Subcutaneous adipose tissue (tissue), 4 donors: ENCODE measurements around the gene CPSF7. TPM values are rescaled to one million over a fixed set of nuclear protein-coding genes. Genes with fewer than 3 reads are reported as not detected.

ENCODE experiments used
- total RNA-seq, 4 donors: library from RNA; depleted of rRNA; stranded (reverse); fragments of >200 nt; gene quantifications; one replicate each; pipeline ENCODE4 v1.1.0, GENCODE V29; 2016
- TF ChIP-seq, protein P1 (sequence below): fragments of 450-650 bp; IDR thresholded peaks from one replicate; pipeline ENCODE4 v1.5.1; 2016; ENCODE audit warnings: low read depth, mild to moderate bottlenecking, control low read depth, antibody characterized with exemption, moderate library complexity

Gene CPSF7
- total RNA-seq, 4 donors from 2014 or later: 33.0 to 49.5 (median 40.5) TPM

DNA sequence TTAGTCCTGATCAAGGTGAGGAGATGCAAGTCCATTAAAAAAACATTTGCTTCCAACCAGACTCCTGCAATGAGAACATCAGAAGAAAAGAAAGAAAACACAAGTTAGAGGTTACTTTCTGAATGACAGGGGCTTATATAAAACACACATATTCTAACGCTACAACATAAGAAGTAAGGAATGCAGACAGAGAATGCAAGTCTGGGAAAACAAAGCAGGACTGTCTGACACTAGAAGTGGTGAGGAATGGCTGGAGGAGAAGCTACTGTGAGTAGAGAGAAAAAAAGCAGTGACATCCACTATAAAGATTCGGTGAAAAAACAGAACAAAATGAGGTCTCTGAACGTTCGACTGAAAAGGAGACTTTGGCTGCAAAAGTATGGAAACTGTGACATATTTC is 25.1 kb downstream of the CPSF7 start:
- TF ChIP-seq, protein P1, sequence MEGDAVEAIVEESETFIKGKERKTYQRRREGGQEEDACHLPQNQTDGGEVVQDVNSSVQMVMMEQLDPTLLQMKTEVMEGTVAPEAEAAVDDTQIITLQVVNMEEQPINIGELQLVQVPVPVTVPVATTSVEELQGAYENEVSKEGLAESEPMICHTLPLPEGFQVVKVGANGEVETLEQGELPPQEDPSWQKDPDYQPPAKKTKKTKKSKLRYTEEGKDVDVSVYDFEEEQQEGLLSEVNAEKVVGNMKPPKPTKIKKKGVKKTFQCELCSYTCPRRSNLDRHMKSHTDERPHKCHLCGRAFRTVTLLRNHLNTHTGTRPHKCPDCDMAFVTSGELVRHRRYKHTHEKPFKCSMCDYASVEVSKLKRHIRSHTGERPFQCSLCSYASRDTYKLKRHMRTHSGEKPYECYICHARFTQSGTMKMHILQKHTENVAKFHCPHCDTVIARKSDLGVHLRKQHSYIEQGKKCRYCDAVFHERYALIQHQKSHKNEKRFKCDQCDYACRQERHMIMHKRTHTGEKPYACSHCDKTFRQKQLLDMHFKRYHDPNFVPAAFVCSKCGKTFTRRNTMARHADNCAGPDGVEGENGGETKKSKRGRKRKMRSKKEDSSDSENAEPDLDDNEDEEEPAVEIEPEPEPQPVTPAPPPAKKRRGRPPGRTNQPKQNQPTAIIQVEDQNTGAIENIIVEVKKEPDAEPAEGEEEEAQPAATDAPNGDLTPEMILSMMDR: no peak

DNA sequence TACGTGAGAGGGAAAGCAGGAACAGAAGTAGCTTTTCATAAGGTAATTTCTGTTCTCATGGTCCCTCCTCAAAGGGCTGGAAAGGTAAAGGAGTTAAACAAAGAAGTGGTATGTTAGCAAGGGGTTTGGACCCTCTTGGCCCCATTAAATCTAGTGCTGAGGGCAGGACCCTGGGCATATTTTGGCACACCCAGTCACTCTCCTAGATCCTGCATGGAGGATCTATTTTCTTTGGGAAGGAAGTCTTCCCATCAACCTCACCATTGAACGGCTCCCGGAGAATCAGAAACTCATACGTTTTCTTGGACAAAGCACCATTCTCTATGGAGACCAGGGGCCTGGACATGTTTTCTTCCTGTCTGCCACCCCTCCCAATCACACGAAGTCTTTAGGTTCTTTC is 25.7 kb downstream of the CPSF7 start:
- TF ChIP-seq, protein P1: no peak

DNA sequence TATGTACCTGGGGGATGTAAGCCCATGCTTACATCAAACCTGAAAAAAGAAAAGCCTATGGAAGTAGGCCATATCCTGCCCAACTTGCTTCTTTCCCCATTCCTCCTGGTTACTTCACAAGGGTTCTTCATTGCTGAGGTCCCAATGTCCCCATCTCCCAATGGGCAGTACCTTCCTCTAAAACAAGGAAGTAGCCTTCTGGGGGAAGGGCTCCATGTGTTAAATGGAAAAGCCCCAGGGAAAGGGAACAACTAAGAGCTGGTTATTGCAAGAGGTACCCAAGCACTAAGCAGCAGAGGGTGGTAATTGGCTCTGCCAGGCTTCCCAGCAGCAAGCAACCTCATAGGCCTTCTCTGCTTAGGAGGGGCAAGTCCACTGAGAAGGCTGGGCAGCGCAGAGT is 26.1 kb downstream of the CPSF7 start:
- TF ChIP-seq, protein P1: no peak

DNA sequence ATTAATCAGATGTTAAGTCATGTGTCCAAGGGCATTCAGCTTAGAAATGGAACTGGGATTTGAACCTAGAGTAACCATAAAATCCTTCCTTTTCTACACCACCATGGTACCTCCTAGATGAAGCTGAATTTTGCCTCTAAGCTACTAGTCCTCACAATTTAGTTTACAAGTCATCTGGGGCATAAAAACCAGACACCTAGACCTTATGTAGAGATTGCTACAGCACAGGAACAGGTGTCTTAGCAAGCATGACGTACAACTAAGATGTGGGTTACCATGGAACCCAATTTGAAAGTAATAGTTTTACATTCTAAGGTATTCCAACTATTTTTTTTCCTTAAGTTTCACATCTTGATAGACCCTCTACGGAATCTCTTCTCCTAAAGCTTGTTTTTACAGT is 28.2 kb downstream of the CPSF7 start:
- TF ChIP-seq, protein P1: no peak

DNA sequence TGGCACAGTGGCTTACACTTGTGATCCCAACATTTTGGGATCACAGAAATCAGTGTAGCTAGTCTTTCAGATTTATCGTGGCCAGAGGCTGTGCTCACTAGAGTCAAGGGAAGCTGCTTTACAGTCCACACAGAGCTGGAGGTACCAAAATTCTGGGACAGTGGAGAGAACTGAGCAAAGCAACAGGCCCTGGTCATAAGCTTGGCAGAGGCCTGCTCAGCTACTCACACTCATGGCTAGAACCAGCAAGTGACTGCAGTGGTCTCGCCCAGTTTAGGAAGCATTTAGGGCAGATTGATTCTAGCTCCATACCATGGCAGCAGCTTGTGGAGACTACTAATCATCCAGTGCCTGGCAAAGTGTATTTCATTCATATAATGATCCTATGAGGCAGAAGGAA is 28.6 kb downstream of the CPSF7 start:
- TF ChIP-seq, protein P1: no peak

DNA sequence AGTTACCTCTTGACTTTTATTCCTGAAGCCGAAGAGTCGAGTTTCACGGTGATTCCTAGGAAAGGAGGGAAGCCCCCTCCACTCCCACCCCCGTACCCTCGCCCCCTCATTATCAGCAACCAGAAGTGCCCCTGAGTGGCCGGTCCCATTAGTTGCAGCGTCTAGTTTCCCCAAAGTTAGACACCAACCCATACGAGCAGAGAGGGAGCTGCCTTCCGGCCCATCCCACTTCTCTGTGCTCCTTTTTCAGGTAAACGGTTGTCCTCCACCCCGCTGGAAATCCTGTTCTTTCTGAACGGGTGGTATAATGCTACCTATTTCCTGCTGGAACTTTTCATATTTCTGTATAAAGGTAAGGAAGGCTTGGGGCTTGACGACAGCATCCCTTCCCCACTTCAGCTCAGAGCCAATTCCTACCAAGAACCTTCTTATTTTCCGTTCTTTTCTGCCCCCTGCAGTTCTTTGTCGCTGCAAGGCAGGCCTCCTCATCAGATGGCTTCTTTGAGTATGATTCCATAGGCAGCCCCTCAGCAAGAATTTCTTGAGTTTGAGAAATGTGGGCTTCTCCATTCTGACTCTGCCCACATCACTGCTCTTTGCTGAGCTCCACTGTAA is 36.7 kb downstream of the CPSF7 start:
- TF ChIP-seq, protein P1: no peak

DNA sequence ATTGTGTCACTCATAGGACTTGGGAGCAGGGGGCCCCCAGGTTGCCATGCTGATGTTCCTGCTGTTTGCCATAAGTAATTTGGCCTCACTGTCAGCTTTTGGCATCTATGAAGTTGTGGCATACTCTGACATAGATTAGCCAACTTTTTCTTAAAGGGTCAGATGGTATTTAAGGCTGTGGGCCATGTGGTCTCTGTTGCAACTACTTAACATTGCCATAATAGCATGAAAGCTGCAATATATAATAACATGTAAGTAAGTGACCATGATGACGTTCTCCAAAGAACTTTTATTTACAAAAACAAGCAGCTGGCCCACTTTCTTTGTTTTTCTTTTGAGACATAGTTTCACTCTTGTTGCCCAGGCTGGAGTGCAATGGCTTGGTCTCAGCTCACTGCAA is 39.6 kb downstream of the CPSF7 start:
- TF ChIP-seq, protein P1: no peak
